ENCODE measurements around the gene CHMP2B.

DNA sequence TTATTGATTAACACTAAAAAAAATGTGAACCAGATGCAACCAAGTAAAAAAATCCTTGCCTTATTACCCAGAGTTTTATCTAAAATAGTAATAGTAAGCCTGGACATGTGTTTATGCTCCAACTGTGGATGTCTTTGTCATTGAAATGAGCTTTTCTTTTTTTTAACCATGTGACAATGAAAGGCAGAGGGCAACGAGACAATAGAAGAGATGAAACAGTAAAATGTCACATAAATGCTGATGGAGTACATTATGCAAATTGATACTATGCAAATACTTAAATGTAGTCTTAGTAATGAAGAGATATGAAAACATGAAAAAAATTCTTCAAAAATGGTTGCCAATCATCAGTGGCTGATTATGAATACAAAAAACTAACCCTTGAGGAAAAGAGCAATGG is 20.5 kb upstream of the CHMP2B start:
- TF ChIP-seq, protein P1, sequence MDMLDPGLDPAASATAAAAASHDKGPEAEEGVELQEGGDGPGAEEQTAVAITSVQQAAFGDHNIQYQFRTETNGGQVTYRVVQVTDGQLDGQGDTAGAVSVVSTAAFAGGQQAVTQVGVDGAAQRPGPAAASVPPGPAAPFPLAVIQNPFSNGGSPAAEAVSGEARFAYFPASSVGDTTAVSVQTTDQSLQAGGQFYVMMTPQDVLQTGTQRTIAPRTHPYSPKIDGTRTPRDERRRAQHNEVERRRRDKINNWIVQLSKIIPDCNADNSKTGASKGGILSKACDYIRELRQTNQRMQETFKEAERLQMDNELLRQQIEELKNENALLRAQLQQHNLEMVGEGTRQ (IDR thresholded peaks at IDR 0.05; ENCODE audit: low read depth, low read length) = no peak
- TF ChIP-seq, protein P2, sequence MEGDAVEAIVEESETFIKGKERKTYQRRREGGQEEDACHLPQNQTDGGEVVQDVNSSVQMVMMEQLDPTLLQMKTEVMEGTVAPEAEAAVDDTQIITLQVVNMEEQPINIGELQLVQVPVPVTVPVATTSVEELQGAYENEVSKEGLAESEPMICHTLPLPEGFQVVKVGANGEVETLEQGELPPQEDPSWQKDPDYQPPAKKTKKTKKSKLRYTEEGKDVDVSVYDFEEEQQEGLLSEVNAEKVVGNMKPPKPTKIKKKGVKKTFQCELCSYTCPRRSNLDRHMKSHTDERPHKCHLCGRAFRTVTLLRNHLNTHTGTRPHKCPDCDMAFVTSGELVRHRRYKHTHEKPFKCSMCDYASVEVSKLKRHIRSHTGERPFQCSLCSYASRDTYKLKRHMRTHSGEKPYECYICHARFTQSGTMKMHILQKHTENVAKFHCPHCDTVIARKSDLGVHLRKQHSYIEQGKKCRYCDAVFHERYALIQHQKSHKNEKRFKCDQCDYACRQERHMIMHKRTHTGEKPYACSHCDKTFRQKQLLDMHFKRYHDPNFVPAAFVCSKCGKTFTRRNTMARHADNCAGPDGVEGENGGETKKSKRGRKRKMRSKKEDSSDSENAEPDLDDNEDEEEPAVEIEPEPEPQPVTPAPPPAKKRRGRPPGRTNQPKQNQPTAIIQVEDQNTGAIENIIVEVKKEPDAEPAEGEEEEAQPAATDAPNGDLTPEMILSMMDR (conservative IDR thresholded peaks at IDR 0.05; ENCODE audit: low read depth, low read length) = no peak
- no peak for TF ChIP-seq CEBPB (IDR thresholded peaks at IDR 0.05; ENCODE audit: low read depth, low read length)
